ENCODE measurements around the gene ARHGDIG.

- TF ChIP-seq TAF1 (IDR thresholded peaks at IDR 0.05; ENCODE audit: low read depth) (no peak), ZBTB7A (IDR thresholded peaks at IDR 0.05; ENCODE audit: low read depth) (no peak), TEAD4 (IDR thresholded peaks at IDR 0.05) (no peak)
Observed at GRCh38 chr16:247027-247426, 33.4 kb upstream of the ARHGDIG start.
